GM21786 (cell line): ENCODE results near the gene OSBPL10.
A peak's percentile ranks its signal among the peaks of the same experiment; 100 is the strongest.

ENCODE experiments used
- ATAC-seq: cut with Tn5 transposase; IDR thresholded peaks from one replicate; pipeline ENCODE4 v1.9.1; 2021; ENCODE audit not compliant: unreplicated experiment

OSBPL10 gene

GRCh38 chr3:31753050-31753425 lies 228.0 kb downstream of the OSBPL10 start:
- ATAC-seq = no peak

DNA sequence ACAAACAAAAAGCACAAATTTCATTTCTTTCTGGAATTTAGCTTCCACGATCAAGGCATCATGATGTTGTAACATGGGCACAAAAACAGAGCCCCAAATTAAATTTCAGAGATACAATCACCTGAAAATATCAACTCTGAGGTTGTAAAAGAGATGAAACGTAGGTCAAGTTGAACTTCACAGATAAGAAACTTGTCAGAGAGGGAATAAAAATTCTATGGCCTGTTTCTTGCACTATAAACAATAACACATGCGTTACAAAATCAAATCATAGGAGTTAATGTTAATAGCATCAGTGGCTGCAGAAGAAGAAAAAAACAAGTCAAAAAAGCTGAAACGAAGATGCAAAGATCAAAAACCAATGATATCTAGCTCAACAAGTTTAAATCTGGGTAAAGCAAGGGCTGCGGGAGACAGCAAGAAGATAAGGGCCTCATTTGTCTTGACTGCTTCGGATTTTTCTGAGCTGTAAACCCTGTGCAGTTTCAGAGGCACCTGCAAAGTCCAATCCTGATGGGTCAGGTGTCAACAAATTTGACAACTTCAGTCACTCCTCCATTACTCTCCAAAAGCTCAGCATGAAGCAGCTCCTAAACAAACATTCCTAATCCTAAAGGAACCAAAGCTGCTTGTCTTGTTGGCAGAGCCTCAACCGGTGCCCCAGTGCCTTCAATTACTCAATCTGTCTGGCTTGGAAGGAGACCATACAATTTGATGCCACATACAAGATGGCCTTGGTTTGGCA lies 228.6 kb downstream of the OSBPL10 start:
- no peak for ATAC-seq

DNA sequence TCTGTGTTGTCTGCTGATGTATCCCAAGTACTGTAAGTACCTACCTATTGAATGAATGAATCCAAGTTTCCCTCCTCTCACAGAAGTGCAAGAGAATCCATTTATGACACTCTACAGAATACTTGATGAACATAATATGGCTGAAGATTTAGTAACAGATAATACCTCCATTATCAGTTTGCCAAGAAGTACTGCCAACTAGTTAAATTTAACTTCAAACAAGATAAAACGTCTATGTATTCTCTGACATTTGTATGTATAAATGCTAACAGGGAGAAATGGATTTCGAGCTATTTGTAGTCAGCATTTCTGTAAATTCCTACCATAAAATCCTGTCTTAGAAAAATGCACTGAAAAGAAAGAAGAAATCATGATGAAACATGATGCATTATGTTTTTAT lies 230.7 kb downstream of the OSBPL10 start:
- ATAC-seq = no peak

DNA sequence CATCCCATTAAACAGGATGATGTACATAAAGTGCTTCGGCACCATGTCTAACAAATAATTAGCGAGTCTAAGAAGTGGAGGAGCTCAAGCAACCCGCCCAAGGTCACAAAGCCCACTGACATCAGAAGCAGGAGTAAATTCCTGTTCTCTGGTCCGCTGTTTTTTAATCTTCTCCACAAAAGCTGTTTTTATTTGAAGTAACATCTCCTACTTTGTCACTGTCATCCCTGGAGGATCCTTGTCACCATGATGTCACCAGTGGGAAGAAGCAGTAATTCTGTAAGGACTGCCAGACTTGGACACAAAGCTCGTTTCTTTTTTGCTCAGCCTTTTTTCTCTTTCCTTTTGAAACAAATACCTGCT lies 232.1 kb downstream of the OSBPL10 start:
- no peak for ATAC-seq

- no peak for ATAC-seq
These were observed 232.7 kb downstream of the OSBPL10 start for GRCh38 chr3:31748281-31748932.

- no peak for ATAC-seq
These were observed 233.3 kb downstream of the OSBPL10 start for GRCh38 chr3:31747785-31748184.

GRCh38 chr3:31744913-31745312 lies 236.1 kb downstream of the OSBPL10 start:
- ATAC-seq = no peak

- no peak for ATAC-seq
These were observed 237.6 kb downstream of the OSBPL10 start for GRCh38 chr3:31743331-31744089.

- no peak for ATAC-seq
These were observed 240.7 kb downstream of the OSBPL10 start for GRCh38 chr3:31740397-31740796.

DNA sequence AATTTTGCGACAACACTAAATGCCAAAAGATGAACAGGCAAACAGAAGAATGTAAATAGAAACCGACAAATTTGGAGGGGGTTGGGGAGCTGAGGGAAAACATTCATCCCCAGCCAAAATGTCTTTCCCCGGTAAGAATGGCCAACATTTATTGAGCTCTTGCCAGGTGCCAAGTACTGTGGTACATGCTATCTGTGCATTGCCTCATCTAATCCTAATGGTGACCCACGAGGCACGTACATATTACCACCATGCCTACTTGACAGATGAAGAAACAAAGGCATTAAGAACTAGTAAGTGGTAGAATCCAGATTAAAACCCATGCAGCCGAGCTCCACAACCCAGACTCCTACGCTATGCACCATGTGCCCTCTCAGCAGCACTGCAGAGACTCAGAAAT lies 242.7 kb downstream of the OSBPL10 start:
- no peak for ATAC-seq

GRCh38 chr3:31735667-31736066 lies 245.4 kb downstream of the OSBPL10 start:
- no peak for ATAC-seq

GRCh38 chr3:31733234-31733667 lies 247.8 kb downstream of the OSBPL10 start:
- no peak for ATAC-seq

- ATAC-seq = no peak
These were observed 248.5 kb downstream of the OSBPL10 start for GRCh38 chr3:31732548-31732947.

GRCh38 chr3:31729573-31729972 lies 251.5 kb downstream of the OSBPL10 start:
- no peak for ATAC-seq

DNA sequence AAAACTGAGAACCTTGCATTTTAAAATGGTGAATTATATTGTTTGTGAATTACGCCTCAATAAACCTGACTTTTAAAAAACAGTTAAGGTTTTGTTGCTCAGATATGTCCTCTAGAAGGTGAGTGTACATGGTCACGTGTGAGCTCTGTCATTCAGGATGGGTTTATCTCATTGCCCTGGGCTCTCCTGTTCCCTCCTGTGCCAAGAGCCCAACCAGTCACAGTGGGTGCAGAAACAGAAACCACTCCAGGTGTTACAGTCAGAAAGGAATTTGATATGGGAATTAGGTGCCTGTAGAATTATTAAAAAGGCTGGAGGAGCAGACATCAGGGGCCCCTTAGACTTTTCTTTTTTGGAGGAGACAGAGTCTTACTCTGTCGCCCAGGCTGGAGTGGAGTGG lies 252.0 kb downstream of the OSBPL10 start:
- no peak for ATAC-seq

DNA sequence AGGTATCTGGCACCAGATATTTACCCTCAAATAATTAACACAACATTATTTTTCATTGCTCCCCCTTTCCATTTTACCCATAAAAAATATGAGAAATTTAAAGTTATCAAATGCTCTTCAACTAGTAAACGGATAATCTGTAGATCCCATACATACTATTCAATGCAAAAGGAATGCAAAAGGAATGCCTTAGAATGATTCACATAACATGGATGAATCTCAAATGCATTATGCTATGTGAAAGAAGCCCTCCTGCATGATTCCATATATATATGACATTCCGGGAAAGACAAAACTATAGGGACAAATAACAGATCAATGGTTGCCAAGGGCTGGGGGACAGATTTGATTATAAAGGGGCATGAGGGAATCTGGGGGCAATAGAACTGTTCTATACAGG lies 252.7 kb downstream of the OSBPL10 start:
- no peak for ATAC-seq

DNA sequence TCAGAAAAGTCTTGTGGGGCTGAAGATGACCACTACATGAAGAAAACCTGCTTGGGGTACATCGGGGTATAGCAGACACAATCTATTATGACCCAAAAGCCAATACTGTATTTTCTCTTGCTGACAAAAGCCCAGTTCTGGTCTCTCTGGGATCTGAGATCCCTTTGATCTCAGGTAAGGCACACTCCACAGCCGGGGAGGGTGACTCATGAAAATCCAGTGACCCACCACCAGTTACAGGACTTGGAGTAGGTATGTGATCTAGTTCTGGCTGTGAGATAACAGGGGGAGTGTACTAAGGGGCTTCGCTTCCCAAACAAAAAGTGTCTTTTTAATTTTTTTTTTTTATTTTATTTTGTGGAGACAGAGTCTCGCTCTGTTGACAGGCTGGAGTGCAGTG lies 255.1 kb downstream of the OSBPL10 start:
- ATAC-seq = no peak

DNA sequence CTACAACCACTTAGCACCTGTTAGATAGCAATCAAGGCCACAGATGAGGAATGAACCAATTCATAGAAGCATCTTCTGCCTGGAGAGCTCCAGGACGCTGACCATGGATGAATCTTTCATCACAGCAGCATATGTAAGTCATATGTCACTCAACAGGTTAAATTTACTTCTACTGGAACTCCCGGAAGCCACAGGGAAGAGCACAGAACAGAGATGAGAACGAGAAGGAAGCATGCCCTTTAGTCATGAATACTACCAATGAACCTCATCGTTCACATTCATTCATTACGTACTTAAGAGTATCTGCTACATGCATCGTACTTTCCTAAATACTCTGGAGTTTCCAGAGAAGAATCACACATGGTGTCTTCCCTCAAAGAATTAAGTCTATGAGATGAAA lies 255.5 kb downstream of the OSBPL10 start:
- no peak for ATAC-seq

DNA sequence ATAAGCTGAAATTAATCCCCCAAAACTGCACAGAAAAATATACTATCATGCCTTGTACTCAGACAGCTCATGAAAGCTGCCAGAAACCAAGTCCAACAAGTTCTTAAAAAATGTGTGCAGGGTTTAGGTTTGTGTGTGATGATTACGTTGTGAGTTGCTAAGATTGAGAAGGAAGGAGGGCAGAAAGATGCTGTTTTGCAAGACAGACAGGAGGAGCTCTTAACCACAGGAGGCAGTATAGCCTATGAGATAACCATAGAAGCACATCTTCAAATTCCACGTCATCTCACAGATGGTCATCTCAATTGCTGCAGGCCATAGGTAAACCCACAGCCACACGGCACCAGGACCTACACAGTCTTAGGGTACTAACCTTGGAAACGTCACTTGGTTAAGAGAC lies 256.4 kb downstream of the OSBPL10 start:
- ATAC-seq = peak; percentile 45

DNA sequence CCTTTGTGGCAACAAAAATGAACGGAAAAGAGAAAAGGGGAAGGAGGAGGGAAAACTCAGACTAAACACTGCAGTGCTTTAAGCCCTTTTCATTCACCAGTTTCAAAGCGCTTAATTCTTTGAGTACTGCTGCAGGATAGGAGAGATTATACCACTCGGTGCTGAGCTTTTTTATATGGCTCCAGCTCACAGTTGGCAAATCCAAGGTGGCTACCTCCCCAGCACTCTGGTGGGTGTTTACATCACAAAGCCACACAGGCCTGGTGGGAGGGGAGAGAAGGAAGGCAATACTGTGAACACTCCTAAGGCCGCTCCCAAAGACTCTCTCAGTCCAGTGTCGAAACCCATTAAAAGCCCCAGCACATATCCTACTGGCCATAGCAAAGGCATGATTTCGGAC lies 256.9 kb downstream of the OSBPL10 start:
- no peak for ATAC-seq

GRCh38 chr3:31723701-31724100 lies 257.4 kb downstream of the OSBPL10 start:
- ATAC-seq = no peak

GRCh38 chr3:31721676-31722075 lies 259.4 kb downstream of the OSBPL10 start:
- no peak for ATAC-seq
